ENCODE measurements around the gene AGK. TPM values are rescaled to one million over a fixed set of nuclear protein-coding genes. Genes with fewer than 3 reads are reported as not detected.
"Not testable (repeated sequence)": the region's sequence is repeated elsewhere in the genome, so short reads cannot be mapped to it uniquely, and the experiment has no call there.

The AGK gene
- total RNA-seq, 1 experiment from 2014 or later = 69.3 TPM

DNA sequence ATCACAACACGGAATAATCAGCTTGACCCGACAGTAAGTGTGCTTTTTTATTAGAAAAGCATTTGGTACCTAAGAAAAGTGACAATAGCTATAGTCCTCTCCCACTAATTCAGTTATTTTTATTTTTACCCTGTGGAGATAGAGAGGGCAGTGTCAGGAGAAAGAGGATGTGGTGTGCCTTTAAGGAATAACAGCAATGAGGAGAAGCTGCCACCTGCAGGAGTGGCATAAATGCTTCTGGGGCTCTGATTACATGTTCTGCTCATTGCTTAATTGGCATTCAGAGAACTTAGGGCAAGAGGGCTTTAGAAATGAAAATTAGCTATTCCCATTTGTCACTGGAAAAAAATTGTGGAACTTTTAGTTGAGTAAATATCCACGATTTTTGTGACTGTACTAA lies 90.7 kb downstream of the AGK start:
- DNase-seq (ENCODE audit: extremely low read depth, low read depth) = no peak

DNA sequence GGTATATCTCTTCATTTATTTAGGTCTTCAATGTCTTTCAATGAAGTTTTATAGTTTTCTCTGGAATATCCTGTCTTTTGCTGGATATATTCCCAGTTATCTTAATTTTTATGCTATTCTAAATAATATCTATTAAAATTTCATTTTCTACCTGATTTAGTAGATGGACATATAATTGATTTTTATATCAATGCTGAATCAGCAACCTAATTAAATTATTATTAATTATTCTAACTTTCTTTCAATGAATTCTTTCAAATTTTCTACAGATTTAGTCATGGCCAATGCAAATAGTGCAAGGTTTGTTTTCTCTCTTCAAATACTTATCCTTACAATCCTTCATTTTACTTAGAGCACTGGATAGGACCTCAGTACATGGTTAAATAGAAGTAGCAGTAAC lies 94.0 kb downstream of the AGK start:
- DNase-seq (ENCODE audit: extremely low read depth, low read depth) = no peak

- no peak for DNase-seq (ENCODE audit: extremely low read depth, low read depth)
These were observed 95.7 kb downstream of the AGK start for GRCh38 chr7:141646826-141647480.

DNA sequence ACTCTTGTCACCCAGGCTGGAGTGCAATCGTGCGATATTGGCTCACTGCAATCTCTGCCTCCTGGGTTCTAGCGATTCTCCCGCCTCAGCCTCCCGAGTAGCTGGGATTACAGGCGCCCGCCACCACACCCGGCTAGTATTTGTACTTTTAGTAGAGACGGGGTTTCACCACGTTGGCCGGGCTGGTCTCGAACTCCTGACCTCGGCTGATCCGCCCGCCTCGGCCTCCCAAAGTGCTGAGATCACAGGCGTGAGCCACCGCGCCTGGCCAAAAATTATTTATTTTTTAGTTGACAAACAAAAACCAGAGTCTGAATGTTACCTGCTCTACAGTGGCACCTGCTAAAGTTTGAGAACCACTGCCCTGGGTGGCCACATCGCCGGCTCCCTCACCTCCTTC lies 96.5 kb downstream of the AGK start:
- DNase-seq (ENCODE audit: extremely low read depth, low read depth) = not testable (repeated sequence)

GRCh38 chr7:141648276-141649114 lies 97.3 kb downstream of the AGK start:
- DNase-seq (ENCODE audit: extremely low read depth, low read depth) = no peak

- DNase-seq (ENCODE audit: extremely low read depth, low read depth) = no peak
These were observed 98.1 kb downstream of the AGK start for GRCh38 chr7:141649137-141649864.

DNA sequence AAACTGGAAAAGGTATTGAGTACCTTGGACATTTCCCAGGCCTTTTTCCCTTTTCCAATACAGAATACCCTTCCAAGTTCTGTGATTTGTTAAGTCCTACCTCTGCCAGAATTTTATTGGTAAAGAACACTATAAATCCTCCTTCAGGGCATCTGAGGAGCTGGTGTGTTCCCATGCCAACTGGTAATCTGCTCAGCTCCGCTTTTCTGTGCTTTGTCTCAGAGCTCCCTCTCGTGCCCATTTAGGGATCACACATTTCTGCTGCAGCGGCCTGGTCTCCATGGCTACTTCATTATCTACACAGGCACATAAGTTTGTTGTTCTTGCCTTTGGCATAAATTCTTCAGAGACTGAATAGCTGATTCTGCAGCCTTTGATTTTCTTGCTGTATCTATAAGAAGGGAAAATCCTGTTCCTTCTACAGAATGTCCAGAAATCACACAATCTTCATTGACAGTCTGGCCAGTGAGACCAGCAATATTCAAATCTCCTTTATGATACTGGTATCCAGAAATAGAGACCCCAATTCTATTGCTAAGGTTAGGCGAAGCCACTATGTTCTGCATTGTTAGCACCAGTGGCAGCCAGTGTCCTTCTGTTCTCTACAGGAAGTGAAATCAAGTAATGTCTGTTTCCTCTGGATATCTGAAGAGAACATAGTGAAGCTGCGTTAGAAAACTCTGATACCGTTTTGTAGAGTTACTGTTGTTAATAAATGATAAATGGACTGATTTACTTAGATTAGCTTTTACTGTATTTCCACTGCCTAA lies 98.8 kb downstream of the AGK start:
- peak; percentile 76 for DNase-seq (ENCODE audit: extremely low read depth, low read depth)

- no peak for DNase-seq (ENCODE audit: extremely low read depth, low read depth)
These were observed 100.2 kb downstream of the AGK start for GRCh38 chr7:141651417-141651816.

GRCh38 chr7:141652691-141653090 lies 101.5 kb downstream of the AGK start:
- DNase-seq (ENCODE audit: extremely low read depth, low read depth) = no peak

DNA sequence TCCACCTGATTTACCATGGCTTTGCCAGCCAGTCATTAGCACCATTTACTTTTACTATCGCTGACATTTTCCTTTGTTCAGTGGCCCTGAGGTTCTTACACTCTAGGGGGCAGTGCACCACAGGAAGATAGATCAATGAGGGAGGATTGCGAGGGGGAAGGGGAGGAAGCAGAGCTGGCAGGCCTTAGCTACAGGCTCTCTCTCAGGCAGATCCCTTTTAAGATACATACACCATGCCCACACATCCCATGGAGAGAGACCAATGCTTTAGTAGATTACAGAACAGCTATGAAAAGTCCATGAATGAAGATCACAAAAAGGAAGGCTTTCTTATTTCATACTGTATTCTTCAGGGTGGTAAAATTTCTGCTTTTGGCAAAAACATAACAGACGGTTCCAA lies 103.3 kb downstream of the AGK start:
- DNase-seq (ENCODE audit: extremely low read depth, low read depth) = peak; percentile 54

- no peak for DNase-seq (ENCODE audit: extremely low read depth, low read depth)
These were observed 108.3 kb downstream of the AGK start for GRCh38 chr7:141659501-141659900.

DNA sequence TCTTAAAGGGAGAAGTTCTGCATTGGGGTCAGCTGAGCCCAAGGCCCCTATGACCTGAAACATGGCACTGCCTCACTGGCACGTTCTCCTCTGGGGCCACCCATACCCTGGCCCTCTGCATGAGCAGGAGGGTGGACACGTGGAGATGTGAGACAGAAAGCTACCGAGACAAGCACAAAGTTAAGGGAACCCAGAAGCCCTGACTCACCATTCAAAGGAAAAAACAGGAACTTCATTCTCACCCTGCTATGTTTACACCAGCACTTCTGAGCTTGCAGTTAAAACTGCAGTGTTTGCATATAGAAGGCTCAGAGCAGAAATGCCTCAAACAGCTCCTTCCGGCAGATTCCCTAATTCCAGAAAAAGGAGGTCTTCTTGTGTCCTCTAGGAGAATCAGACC lies 109.0 kb downstream of the AGK start:
- no peak for DNase-seq (ENCODE audit: extremely low read depth, low read depth)

DNA sequence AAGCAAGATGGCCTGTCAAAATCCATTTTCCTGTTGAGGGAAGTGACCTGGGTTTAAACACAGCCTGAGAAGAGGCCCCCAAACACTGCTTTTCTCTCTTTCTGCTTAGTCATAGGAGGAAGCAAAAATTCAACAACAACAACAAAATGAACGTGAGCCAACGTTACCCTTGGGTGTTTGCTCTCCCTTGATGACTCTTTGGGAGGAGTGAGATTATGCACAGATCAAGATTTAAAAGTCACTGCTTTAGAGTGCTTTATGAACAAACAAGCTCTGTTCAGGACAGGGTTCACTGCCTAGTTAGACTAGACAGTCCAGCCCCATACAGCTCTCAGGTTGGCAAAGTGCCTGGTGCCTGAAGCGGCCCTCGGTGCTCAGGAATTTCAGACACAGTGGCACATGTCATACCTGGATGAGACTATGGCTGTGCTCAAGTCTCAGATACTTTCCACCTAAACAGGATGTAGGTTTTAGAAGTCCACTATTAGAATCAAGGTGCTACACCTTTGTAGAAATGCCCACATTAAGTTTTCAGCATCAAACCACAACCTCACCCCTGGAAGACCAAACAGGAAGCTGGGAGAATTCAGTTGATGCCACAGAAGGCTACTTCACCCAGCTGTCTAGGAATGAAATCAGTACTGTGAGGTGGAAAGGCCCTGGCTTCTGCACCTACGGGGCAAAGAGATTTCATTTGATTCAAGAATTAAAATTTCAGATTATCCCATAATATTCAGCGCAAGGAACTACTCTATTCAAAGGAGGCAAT lies 112.1 kb downstream of the AGK start:
- peak; percentile 41 for DNase-seq (ENCODE audit: extremely low read depth, low read depth)

DNA sequence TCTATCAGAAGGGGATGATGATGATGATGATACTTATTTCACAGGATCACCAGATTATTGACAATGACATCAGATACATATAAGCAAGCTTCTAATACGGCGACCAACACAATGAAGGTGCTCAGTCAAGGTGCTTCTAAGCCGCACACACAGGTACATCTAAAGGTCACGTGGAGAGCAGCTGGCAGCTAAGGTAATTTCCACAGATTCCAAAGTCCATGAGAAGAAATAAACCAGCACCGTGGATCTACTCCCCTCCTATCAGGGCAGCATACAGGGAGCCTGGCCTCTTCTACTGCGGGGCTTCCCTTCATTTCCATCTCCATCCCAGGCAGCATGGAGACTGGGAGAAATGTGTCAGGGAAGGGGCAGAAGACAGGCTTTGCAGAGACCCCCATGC lies 113.2 kb downstream of the AGK start:
- DNase-seq (ENCODE audit: extremely low read depth, low read depth) = no peak

GRCh38 chr7:141665208-141666035 lies 114.2 kb downstream of the AGK start:
- DNase-seq (ENCODE audit: extremely low read depth, low read depth) = no peak

- DNase-seq (ENCODE audit: extremely low read depth, low read depth) = no peak
These were observed 114.9 kb downstream of the AGK start for GRCh38 chr7:141666071-141666470.

DNA sequence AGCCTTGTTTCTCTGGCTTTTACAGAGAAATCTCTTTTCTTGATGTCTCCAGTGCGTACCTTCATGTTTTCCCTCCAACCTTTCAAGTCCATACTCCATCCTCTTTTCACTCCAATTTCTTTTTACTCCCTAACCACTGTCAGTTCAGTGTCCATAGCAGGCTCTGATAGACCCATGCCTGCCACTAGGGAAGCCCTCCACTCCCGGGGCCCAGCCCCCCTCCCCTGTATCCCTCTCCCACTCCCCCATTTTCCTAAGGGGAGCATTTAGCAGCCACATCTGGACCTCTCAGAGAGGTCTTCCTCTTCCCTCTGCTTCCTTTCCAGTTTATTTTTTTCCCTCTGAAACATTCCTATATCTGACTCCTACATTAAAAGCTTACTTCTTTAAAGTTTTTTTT lies 117.6 kb downstream of the AGK start:
- no peak for DNase-seq (ENCODE audit: extremely low read depth, low read depth)

DNA sequence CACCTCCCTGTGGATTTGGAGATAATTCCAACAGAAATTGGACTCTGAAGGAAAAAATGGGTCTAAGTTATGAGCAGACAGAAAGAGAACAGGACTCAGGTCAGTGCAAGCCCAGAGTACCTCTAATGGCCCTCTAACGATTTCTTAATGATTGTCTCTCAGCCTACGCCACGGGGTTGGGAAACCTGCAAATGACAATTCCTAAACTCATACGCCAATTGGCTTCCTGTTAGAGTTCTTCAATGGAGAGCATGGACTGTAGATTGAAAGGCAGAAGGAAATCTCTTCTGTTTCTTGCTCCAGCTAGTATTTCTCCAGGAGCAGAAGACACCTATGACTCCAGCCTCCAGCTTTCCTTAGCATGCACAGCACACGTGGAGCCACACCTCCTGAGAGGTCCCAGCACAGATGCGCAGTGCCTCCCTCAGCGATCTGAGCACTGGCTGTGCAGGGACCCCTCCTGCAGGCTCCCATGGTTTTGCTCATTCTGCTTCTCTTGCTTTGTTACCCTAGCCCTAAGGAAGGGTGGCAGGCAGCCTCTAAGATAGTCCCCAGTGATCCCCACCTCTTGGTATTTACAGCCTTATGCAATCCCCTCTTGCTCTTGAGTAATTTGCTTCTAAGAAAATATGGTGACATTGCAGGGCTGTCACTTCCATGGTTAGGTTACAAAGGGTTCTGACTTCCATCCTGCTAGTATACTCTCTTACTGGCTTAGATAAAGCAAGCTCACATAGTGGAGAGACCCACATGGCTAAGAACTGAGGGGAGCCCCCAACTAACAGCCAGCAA lies 120.7 kb downstream of the AGK start:
- DNase-seq (ENCODE audit: extremely low read depth, low read depth) = no peak
